ENCODE results near the gene PARVG. TPM values are rescaled to one million over a fixed set of nuclear protein-coding genes. Genes with fewer than 3 reads are reported as not detected.

Gene PARVG
- total RNA-seq, 1 donor from 2014 or later: 0.23 TPM

DNA sequence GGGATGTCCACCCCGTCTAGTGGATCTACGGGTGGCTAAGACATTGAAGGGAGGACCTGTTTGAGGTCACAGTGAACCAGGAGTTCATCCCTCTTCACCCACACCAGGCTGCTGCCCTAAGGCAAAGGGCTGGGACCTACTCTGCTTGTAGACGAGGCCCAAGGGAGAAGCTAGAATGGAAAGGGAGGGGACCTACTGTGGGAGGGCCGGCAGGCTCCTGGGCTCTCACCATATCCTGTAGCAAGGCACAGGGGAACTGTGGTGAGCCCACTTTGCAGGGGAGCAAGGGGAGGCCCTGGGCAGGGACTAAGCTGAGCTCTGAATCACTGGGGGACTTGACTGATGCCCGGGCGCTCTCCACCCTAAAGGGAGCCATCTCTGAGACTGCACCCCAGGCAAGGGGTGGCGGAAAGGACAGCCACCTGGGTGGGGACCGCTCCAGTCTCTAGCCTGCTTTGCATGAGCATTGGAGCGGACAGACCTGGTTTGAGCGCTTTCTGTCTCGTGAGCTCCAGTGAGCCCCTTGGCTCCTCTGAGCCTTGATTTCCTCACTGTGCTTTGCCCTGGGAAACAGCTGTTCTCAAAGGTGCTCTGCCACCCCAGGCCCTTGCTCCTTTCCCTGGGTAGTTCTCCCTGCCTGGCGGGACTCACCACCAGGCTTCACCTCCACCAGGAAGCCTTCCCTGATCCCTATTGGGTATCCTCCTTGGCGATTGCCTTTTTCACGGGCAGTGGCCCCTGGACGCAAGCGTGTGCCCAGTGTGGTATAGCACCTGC lies 24.2 kb downstream of the PARVG start:
- Histone ChIP-seq H4K20me1 (ENCODE audit: insufficient read depth, low read length) (no peaks in the 10 kb centered on the region), H3K9me3 (ENCODE audit: insufficient read depth, low read depth, low read length) (peaks cover 3% of the 10 kb centered on the region), H3K27ac (ENCODE audit: low read depth, low read length) (no peak overlapping the region), H3K27me3 (ENCODE audit: insufficient read depth, low read length) (peaks cover 3% of the 10 kb centered on the region), H3K4me2 (ENCODE audit: low read length) (no peak overlapping the region), H3K4me1 (ENCODE audit: insufficient read depth, low read length) (peaks cover 6% of the 10 kb centered on the region), H3K4me3 (ENCODE audit: insufficient read depth, low read depth, low read length) (no peak overlapping the region), H3K79me2 (ENCODE audit: insufficient read depth, low read length) (no peaks in the 10 kb centered on the region), H3K9ac (ENCODE audit: low read length) (no peak overlapping the region), H2AFZ (ENCODE audit: low read depth, low read length) (no peak overlapping the region), H3K36me3 (ENCODE audit: insufficient read depth, low read length) (no peaks in the 10 kb centered on the region)
- H3K27me3 Mint-ChIP-seq (ENCODE audit: low read depth, unreplicated experiment): peaks cover 22% of the 10 kb centered on the region
- peaks cover 17% of the 10 kb centered on the region for H3K4me1 Mint-ChIP-seq (ENCODE audit: low read depth, unreplicated experiment)
- no peak for FAIRE-seq
- peaks cover 4% of the 10 kb centered on the region for H3K9me3 Mint-ChIP-seq (ENCODE audit: unreplicated experiment)
- H3K4me3 Mint-ChIP-seq (ENCODE audit: unreplicated experiment): no peak overlapping the region
- DNase-seq (ENCODE audit: low read depth): no peak
- TF ChIP-seq, protein P1, sequence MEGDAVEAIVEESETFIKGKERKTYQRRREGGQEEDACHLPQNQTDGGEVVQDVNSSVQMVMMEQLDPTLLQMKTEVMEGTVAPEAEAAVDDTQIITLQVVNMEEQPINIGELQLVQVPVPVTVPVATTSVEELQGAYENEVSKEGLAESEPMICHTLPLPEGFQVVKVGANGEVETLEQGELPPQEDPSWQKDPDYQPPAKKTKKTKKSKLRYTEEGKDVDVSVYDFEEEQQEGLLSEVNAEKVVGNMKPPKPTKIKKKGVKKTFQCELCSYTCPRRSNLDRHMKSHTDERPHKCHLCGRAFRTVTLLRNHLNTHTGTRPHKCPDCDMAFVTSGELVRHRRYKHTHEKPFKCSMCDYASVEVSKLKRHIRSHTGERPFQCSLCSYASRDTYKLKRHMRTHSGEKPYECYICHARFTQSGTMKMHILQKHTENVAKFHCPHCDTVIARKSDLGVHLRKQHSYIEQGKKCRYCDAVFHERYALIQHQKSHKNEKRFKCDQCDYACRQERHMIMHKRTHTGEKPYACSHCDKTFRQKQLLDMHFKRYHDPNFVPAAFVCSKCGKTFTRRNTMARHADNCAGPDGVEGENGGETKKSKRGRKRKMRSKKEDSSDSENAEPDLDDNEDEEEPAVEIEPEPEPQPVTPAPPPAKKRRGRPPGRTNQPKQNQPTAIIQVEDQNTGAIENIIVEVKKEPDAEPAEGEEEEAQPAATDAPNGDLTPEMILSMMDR (IDR thresholded peaks at IDR 0.05; ENCODE audit: insufficient read depth, low read depth, low read length): no peak
- TF ChIP-seq EZH2 (IDR thresholded peaks at IDR 0.05; ENCODE audit: insufficient read depth, low read length): no peak
- no peak overlapping the region for H3K27ac Mint-ChIP-seq (ENCODE audit: unreplicated experiment)
- H3K36me3 Mint-ChIP-seq (ENCODE audit: low read depth, unreplicated experiment): no peaks in the 10 kb centered on the region

DNA sequence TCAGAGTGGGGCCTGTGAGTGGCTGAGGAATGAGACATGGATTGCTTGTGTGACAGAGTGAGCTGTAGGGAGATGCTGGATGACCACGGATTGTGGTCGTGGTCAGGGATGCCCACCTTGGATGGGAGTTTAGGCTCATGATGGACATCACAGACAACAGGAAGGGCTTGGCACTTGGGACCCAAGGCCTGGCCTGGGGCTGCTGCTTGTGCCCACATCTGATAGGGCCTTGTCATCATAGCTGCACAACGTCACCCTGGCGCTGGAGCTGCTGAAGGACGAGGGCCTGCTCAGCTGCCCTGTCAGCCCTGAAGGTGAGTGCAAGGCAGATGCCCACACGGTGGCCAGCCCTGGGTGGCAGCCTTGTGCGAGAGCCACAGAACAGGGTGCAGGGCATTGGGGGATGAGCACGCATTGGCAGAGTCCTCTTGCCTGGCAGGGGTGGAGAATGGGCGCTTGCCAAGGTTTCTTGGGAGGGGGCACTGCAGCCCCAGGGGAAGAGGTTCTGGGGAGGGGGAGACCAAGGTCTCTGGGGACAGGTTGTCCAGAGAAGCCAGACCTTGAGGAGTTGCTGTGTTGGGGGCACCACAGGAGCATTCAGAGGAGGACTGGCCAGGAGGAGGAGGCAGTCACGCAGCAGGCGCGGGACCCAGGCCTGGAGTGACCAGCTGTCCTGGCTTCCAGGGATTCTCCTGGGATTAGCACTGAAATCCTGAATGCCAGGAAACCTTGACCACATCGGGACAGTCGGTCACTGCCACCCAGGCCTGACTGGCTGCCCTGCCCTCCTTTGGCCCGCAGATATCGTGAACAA lies 25.0 kb downstream of the PARVG start:
- Mint-ChIP-seq H3K36me3 (ENCODE audit: low read depth, unreplicated experiment) (no peaks in the 10 kb centered on the region), H3K27ac (ENCODE audit: unreplicated experiment) (no peak overlapping the region), H3K9me3 (ENCODE audit: unreplicated experiment) (peaks cover 4% of the 10 kb centered on the region), H3K4me3 (ENCODE audit: unreplicated experiment) (no peak overlapping the region), H3K4me1 (ENCODE audit: low read depth, unreplicated experiment) (peaks cover 16% of the 10 kb centered on the region), H3K27me3 (ENCODE audit: low read depth, unreplicated experiment) (peaks cover 22% of the 10 kb centered on the region)
- Histone ChIP-seq H3K4me1 (ENCODE audit: insufficient read depth, low read length) (peaks cover 6% of the 10 kb centered on the region), H3K27ac (ENCODE audit: low read depth, low read length) (no peak overlapping the region), H3K9ac (ENCODE audit: low read length) (no peak overlapping the region), H3K9me3 (ENCODE audit: insufficient read depth, low read depth, low read length) (peaks cover 3% of the 10 kb centered on the region), H2AFZ (ENCODE audit: low read depth, low read length) (no peak overlapping the region), H3K4me3 (ENCODE audit: insufficient read depth, low read depth, low read length) (no peak overlapping the region), H3K4me2 (ENCODE audit: low read length) (no peak overlapping the region), H4K20me1 (ENCODE audit: insufficient read depth, low read length) (no peaks in the 10 kb centered on the region), H3K79me2 (ENCODE audit: insufficient read depth, low read length) (no peaks in the 10 kb centered on the region), H3K27me3 (ENCODE audit: insufficient read depth, low read length) (peaks cover 3% of the 10 kb centered on the region), H3K36me3 (ENCODE audit: insufficient read depth, low read length) (no peaks in the 10 kb centered on the region)
- FAIRE-seq (no peak), DNase-seq (ENCODE audit: low read depth) (no peak)
- TF ChIP-seq, protein P1 (IDR thresholded peaks at IDR 0.05; ENCODE audit: insufficient read depth, low read depth, low read length): no peak
- TF ChIP-seq EZH2 (IDR thresholded peaks at IDR 0.05; ENCODE audit: insufficient read depth, low read length): no peak
